PC-3 (cell line): Measurements from ENCODE around the gene RNU5B-1. TPM values are rescaled to one million over a fixed set of nuclear protein-coding genes. Genes with fewer than 3 reads are reported as not detected.

Source experiments
- ATAC-seq: fragments of 200-7000 bp; cut with Tn5 transposase; 2 replicates; pipeline ENCODE4 v1.9.1; 2020; ENCODE audit warnings: mild to moderate bottlenecking, moderate library complexity
- Bru-seq: library from RNA; stranded (reverse); fragments of 400-500 nt; gene quantifications from one replicate; lab custom pipeline; 2021; lab: Mats Ljungman, UMichigan
- BruChase-seq, 2 experiments: library from RNA; stranded (reverse); fragments of 400-500 nt; gene quantifications; one replicate each; lab custom pipeline; 2021; lab: Mats Ljungman, UMichigan
- BruUV-seq: library from RNA; stranded (reverse); fragments of 400-500 nt; replicated peaks from 2 replicates; lab custom pipeline; 2021; lab: Mats Ljungman, UMichigan
- CTCF ChIA-PET: fragments of 300-600 bp; sonication (Branson Sonifier 250); formaldehyde crosslinking; loops from one replicate; lab custom pipeline; 2022; ENCODE audit warnings: antibody characterized with exemption; lab: Charles Lee
- POLR2A ChIA-PET: fragments of 300-600 bp; sonication (Branson Sonifier 250); formaldehyde crosslinking; loops from one replicate; lab custom pipeline; 2022; ENCODE audit warnings: antibody characterized with exemption; ENCODE audit not compliant: unreplicated experiment; lab: Charles Lee
- DNase-seq: peaks from one replicate; pipeline ENCODE4 v3.0.0-alpha.2; 2015
- H2AFZ ChIP-seq: fragments of 300-600 bp; sonication (generic); 2 replicates; pipeline ENCODE4 v1.6.0; 2016; ENCODE audit warnings: antibody characterized with exemption, low read length
- H3F3A ChIP-seq: fragments of 300-600 bp; sonication (generic); one replicate; pipeline ENCODE4 v1.6.0; 2017; ENCODE audit warnings: antibody characterized with exemption, low read length, control low read depth, mild to moderate bottlenecking; ENCODE audit not compliant: unreplicated experiment
- H3K27ac ChIP-seq: fragments of 300-600 bp; sonication (generic); 2 replicates; pipeline ENCODE4 v1.5.1; 2016; ENCODE audit warnings: mild to moderate bottlenecking, low read length
- H3K27me3 ChIP-seq: fragments of 300-600 bp; sonication (generic); 2 replicates; pipeline ENCODE4 v1.6.1; 2016; ENCODE audit warnings: low read length, mixed read lengths
- H3K36me3 ChIP-seq: fragments of 300-600 bp; sonication (generic); 2 replicates; pipeline ENCODE4 v1.6.1; 2016; ENCODE audit warnings: low read depth, mixed run types, low read length, mixed read lengths
- H3K4me1 ChIP-seq: fragments of 300-600 bp; sonication (generic); 2 replicates; pipeline ENCODE4 v1.5.1; 2016; ENCODE audit warnings: low read length; ENCODE audit not compliant: insufficient read depth
- H3K4me2 ChIP-seq: fragments of 300-600 bp; sonication (generic); 2 replicates; pipeline ENCODE4 v1.6.0; 2016; ENCODE audit warnings: low read length
- H3K4me3 ChIP-seq: fragments of 300-600 bp; sonication (generic); 2 replicates; pipeline ENCODE4 v1.5.1; 2016; ENCODE audit warnings: mild to moderate bottlenecking, low read length, mixed read lengths
- H3K79me2 ChIP-seq: fragments of 300-600 bp; sonication (generic); 2 replicates; pipeline ENCODE4 v1.6.1; 2017; ENCODE audit warnings: low read length, mixed read lengths
- H3K9ac ChIP-seq: fragments of 300-600 bp; sonication (generic); 2 replicates; pipeline ENCODE4 v1.6.0; 2016; ENCODE audit warnings: mild to moderate bottlenecking, low read length
- H3K9me2 ChIP-seq: fragments of 300-600 bp; sonication (generic); replicated peaks from 2 replicates; pipeline ENCODE4 v1.6.1; 2016; ENCODE audit warnings: mixed run types, low read length, mixed read lengths
- H3K9me3 ChIP-seq: fragments of 300-600 bp; sonication (generic); 2 replicates; pipeline ENCODE4 v1.6.1; 2016; ENCODE audit warnings: low read length, mixed read lengths
- H4K20me1 ChIP-seq: fragments of 300-600 bp; sonication (generic); 2 replicates; pipeline ENCODE4 v1.6.1; 2016; ENCODE audit warnings: low read length, mixed read lengths
- CTCF ChIP-seq: fragments of 300-600 bp; sonication (generic); conservative IDR thresholded peaks from 2 replicates; pipeline ENCODE4 v1.5.1; 2017; ENCODE audit warnings: antibody characterized with exemption, low read depth, mild to moderate bottlenecking, low read length
- EZH2 ChIP-seq: fragments of 300-600 bp; sonication (generic); IDR thresholded peaks from one replicate; pipeline ENCODE4 v1.6.1; 2017; ENCODE audit warnings: antibody characterized with exemption, mild to moderate bottlenecking, low read length; ENCODE audit not compliant: unreplicated experiment
- EZH2phosphoT487 ChIP-seq: fragments of 300-600 bp; sonication (generic); IDR thresholded peaks from 2 replicates; pipeline ENCODE4 v1.6.1; 2018; ENCODE audit warnings: mild to moderate bottlenecking, antibody characterized with exemption, low read length, borderline replicate concordance
- intact Hi-C: fragments of 100-400 bp; cut with micrococcal nuclease; formaldehyde crosslinking; loops from 2 replicates; pipeline ENCODE4 v1.9.0; 2023
- long read RNA-seq: library from polyadenylated mRNA; unstranded; transcript quantifications from one replicate; pipeline ENCODE4 v2.0.0, GENCODE V29; 2021; ENCODE audit not compliant: unreplicated experiment
- total RNA-seq: library from RNA; depleted of rRNA; stranded (reverse); fragments of >200 nt; gene quantifications from 2 replicates; pipeline ENCODE4 v1.2.3, GENCODE V29; 2014; rRNA removed

Gene RNU5B-1
- total RNA-seq (not detected in 2 replicates), Bru-seq, nascent RNA (percentile 97 among the genes with signal in this experiment), BruChase-seq, experiment 1, labeled RNA remaining after a 6-hour chase (percentile 75 among the genes with signal in this experiment), BruChase-seq, experiment 2, labeled RNA remaining after a 2-hour chase (percentile 41 among the genes with signal in this experiment)
- long read RNA-seq = 0 reads

- ChIA-PET POLR2A (interaction anchor here (0.6 to 1.3 kb wide), 9 partner anchors 12 to 1559 kb away, joined by 3 to 17 read pairs (median 3); partner anchors contain the start of genes CLPX and PARP16), CTCF (interaction anchor here (0.6 kb wide), 1 partner anchor 250 kb away, joined by 4 read pairs; no protein-coding TSS in a partner anchor)
- peak within 1 kb of the TSS; percentile 76 for H3K9ac ChIP-seq
- no peak for TF ChIP-seq EZH2phosphoT487
- TF ChIP-seq EZH2 = no peak
- TF ChIP-seq CTCF = peak; percentile 86
- no peaks in the 10 kb centered on the region for H3K36me3 ChIP-seq
- H2AFZ ChIP-seq = peak within 1 kb of the TSS; percentile 96
- H3K4me2 ChIP-seq = peak within 1 kb of the TSS; percentile 94
- ATAC-seq (peak; percentile 79), DNase-seq (peak; percentile 91)
- H4K20me1 ChIP-seq = no peaks in the 10 kb centered on the region
- no peaks in the 10 kb centered on the region; the same call in 1 of the 2 replicates for H3K4me1 ChIP-seq
- H3F3A ChIP-seq = peaks cover 4% of the 10 kb centered on the region
- peak within 1 kb of the TSS; percentile 87 for H3K27ac ChIP-seq
- H3K79me2 ChIP-seq = no peaks in the 10 kb centered on the region
- no peaks in the 10 kb centered on the region for H3K9me3 ChIP-seq
- H3K9me2 ChIP-seq = no peaks in the 10 kb centered on the region
- TSS peak; percentile 99 for BruUV-seq
- no peaks in the 10 kb centered on the region for H3K27me3 ChIP-seq
- intact Hi-C loops = loop anchor here (1.0 to 2.0 kb wide), 2 partner anchors 8 to 120 kb away; partner anchors contain the start of genes CLPX and RNU5A-1
- peak within 1 kb of the TSS; percentile 70 for H3K4me3 ChIP-seq
Measured at GRCh38 chr15:65304381-65305149, at the start of gene RNU5B-1. RNU5B-1 (plus strand) TSS chr15:65304677.

GRCh38 chr15:65254758-65255157, 49.7 kb upstream of the RNU5B-1 start:
- no peak for DNase-seq
- no peak for TF ChIP-seq EZH2phosphoT487
- TF ChIP-seq EZH2 = no peak
- no peak for TF ChIP-seq CTCF
- Histone ChIP-seq H3K79me2 (no peaks in the 10 kb centered on the region), H3K9ac (no peak overlapping the region), H3K9me3 (no peaks in the 10 kb centered on the region), H2AFZ (no peak overlapping the region), H3K27me3 (no peaks in the 10 kb centered on the region), H3K4me1 (no peaks in the 10 kb centered on the region), H4K20me1 (no peaks in the 10 kb centered on the region), H3K4me2 (no peak overlapping the region), H3K27ac (no peak overlapping the region), H3K4me3 (no peak overlapping the region), H3F3A (no peaks in the 10 kb centered on the region), H3K36me3 (no peaks in the 10 kb centered on the region), H3K9me2 (no peaks in the 10 kb centered on the region)
- no peak for ATAC-seq
- POLR2A ChIA-PET = no interaction called here
- intact Hi-C loops = no loop called here
- CTCF ChIA-PET = no interaction called here
- no TSS peak for BruUV-seq
